Activated CD4-positive, alpha-beta T cell treated with anti-CD3 and anti-CD28 coated beads, Interleukin-2, amount 10 ng/mL, durations not matched to agents 24 days and 14 days (primary cell): ENCODE results near the gene FAM186B. TPM values are rescaled to one million over a fixed set of nuclear protein-coding genes. Genes with fewer than 3 reads are reported as not detected.

Source experiments
- DNase-seq: peaks from one replicate; pipeline ENCODE4 v3.0.0; 2022
- H3K27ac Mint-ChIP-seq: one replicate; pipeline ENCODE4 v1.8.0; 2022; ENCODE audit warnings: mild to moderate bottlenecking, mixed read lengths
- H3K27me3 Mint-ChIP-seq: one replicate; pipeline ENCODE4 v1.8.0; 2022; ENCODE audit warnings: mixed read lengths
- H3K36me3 Mint-ChIP-seq: one replicate; pipeline ENCODE4 v1.8.0; 2022; ENCODE audit warnings: low read depth, mild to moderate bottlenecking, mixed read lengths
- H3K4me1 Mint-ChIP-seq: one replicate; pipeline ENCODE4 v1.8.0; 2021; ENCODE audit warnings: mixed read lengths
- H3K4me3 Mint-ChIP-seq: one replicate; pipeline ENCODE4 v1.8.0; 2022; ENCODE audit warnings: mild to moderate bottlenecking, moderate library complexity, mixed read lengths
- H3K9me3 Mint-ChIP-seq: one replicate; pipeline ENCODE4 v1.8.0; 2021; ENCODE audit warnings: mixed read lengths
- intact Hi-C: fragments of 100-400 bp; cut with micrococcal nuclease; formaldehyde crosslinking; loops from one replicate; pipeline ENCODE4 v1.15.1; 2023
- total RNA-seq: library from RNA; stranded (reverse); gene quantifications from 2 replicates; pipeline ENCODE4 v1.2.3, GENCODE V29; 2022

The FAM186B gene
- total RNA-seq, 1 donor from 2014 or later = 0.16 TPM

DNA sequence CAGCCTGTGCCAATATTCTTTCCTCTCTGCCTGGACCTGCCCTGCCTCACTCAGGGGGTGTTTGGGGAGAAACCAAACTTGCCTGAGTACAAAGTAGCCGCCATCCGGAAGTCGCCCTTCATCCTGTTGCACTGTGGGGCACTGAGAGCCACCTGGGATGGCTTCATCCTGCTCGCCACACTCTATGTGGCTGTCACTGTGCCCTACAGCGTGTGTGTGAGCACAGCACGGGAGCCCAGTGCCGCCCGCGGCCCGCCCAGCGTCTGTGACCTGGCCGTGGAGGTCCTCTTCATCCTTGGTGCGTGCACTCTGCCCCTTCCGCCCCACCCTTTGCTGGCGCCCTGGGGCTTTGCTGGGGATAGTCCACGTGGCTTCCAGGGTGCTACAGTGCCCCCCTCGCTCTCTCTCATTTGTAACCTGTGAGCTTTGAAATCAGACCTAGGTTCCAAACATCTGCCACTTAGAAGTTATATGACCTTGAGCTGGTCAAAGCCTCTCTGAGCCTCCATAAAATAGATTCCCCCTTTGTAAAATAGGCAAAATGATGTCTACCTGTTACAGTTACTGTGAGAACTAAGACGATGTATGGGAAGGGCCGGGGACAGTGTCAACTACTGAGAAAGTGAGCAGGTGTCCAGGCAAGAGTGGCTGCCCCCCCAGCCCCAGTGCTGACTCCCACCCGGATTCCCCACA lies 62.1 kb downstream of the FAM186B start:
- Mint-ChIP-seq H3K27me3 (peaks cover 46% of the 10 kb centered on the region), H3K27ac (no peak overlapping the region), H3K36me3 (no peaks in the 10 kb centered on the region), H3K9me3 (no peaks in the 10 kb centered on the region), H3K4me1 (peaks cover 20% of the 10 kb centered on the region), H3K4me3 (no peak overlapping the region)
- intact Hi-C loops = no loop called here
- DNase-seq = no peak

DNA sequence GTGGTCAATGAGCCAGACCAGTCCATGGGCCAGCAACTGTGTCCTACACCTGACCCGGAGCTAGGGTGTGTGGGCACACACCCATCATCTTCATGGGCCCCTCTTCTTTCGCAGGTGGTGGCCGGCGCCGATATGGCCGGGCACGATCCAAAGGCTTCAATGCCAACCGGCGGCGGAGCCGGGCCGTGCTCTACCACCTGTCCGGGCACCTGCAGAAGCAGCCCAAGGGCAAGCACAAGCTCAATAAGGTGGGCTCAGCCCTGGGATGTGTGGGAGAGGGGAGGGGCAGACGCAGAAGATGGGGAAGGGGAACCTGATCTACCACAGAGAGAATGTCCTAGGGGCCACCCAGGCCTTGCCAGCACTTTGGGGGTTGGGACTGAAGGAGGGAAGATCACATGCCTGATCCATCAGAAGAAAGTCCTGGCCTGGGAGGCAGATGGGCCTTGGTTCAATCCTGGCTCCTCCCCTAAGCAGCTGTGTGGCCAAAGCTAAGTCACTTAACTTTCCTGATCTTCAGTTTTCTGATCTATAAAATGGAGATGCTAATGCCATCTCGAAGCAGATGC lies 62.8 kb downstream of the FAM186B start:
- Mint-ChIP-seq H3K36me3 (no peaks in the 10 kb centered on the region), H3K27me3 (peaks cover 47% of the 10 kb centered on the region), H3K9me3 (no peaks in the 10 kb centered on the region), H3K4me1 (peaks cover 21% of the 10 kb centered on the region), H3K27ac (no peak overlapping the region), H3K4me3 (no peak overlapping the region)
- DNase-seq = no peak
- intact Hi-C loops = no loop called here

DNA sequence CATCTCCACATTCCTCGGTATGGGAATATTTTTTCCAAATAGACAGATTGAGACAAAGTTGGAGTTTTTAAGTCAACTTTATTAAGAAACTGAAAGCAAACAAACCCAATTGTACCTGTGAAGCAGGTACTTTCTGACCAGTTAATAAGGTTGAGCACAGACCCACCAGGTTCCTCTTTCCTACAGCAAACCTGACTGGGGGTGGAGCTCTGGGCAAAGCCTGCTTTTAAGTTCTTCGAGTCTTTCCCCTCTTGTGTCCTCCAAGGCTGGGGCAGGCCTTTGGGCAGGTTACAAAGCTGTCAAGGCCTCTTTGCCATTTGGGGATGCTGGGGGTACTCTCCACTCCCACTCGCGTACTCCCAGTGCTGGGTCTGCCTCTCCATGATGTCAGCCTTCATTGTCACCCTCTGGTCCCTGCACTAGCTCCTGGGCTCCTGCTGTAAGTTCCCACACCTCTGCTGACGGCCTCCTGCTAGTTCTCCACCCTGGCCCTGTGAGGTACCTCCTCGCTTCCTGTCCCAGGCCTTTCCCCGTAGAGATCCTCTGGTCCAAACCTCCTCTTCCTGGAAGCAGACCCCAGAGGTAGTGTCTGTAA lies 63.4 kb downstream of the FAM186B start:
- intact Hi-C loops = no loop called here
- Mint-ChIP-seq H3K4me3 (no peak overlapping the region), H3K27me3 (peaks cover 47% of the 10 kb centered on the region), H3K27ac (no peak overlapping the region), H3K36me3 (no peaks in the 10 kb centered on the region), H3K9me3 (no peaks in the 10 kb centered on the region), H3K4me1 (peaks cover 23% of the 10 kb centered on the region)
- no peak for DNase-seq

DNA sequence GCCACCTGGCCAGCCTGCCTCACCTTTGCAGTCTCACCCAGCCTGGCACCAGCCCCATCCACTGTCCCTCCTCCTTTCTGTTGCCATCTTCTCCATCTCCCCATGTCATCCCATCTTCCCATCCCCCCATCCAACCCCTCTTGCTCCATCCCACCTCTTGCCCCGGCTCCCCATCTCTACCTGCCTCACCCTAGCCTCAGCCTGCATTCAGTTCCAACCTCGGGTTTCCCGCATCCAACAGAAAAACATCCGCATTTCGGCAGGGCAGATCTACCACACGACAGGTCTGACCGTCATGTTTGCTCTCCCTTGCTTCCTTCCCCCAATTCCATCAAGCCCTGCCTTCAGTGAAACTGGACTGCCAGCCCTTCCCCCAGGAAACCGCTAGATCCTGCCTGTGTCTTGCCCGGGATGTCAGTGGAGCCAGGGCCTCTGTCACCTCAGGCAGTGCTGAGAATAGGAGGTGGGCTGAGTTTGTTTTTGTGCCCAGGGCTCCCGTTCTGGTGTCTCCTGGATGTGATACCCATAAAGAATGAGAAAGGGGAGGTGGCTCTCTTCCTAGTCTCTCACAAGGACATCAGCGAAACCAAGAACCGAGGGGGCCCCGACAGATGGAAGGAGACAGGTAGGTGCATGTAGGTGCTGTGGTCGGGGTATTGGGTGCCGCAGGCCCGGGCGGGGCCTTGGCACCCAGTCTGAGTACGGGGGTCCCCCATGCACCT lies 64.1 kb downstream of the FAM186B start:
- intact Hi-C loops = no loop called here
- peaks cover 26% of the 10 kb centered on the region for H3K4me1 Mint-ChIP-seq
- no peak for DNase-seq
- no peak overlapping the region for H3K27ac Mint-ChIP-seq
- peaks cover 54% of the 10 kb centered on the region for H3K27me3 Mint-ChIP-seq
- peak overlapping the region; percentile 38 for H3K4me3 Mint-ChIP-seq
- no peaks in the 10 kb centered on the region for H3K36me3 Mint-ChIP-seq
- no peaks in the 10 kb centered on the region for H3K9me3 Mint-ChIP-seq

DNA sequence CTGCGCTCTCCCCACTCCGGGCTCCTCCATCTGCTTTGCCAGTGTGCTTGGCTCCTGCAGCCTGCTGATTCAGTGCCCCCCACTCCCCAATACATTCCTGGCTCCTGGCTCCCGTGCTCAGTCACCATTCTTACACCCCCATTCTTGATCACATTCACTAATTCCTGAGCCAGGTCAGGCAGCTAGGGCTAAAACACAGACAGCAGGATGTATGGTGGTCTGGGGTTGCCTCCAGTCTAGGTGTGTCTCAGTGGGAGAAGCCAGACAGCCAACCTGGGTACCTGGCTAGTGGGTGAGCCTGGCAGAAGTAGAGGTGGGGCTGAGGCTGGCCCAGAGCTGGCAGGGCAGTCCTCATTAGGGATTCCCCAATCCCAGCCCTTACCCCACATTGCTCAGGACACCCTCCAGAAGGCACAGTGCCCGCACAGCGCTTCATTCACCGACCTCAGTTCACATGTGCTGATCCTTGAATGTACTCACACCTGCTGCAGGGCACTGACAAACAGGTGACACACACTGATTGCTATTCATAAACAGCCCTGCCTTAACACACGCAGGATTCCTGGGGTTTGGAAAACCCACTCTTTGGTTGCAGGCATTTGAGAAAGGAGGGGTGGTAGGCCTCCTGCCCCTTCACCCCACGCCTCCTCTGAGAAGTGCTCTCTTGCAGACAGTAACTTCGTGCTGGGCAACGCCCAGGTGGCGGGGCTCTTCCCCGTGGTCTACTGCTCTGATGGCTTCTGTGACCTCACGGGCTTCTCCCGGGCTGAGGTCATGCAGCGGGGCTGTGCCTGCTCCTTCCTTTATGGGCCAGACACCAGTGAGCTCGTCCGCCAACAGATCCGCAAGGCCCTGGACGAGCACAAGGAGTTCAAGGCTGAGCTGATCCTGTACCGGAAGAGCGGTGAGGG lies 65.0 kb downstream of the FAM186B start:
- Mint-ChIP-seq H3K4me1 (peaks cover 26% of the 10 kb centered on the region), H3K27ac (no peak overlapping the region), H3K27me3 (peaks cover 57% of the 10 kb centered on the region), H3K9me3 (no peaks in the 10 kb centered on the region), H3K4me3 (peak overlapping the region; percentile 74), H3K36me3 (no peaks in the 10 kb centered on the region)
- intact Hi-C loops = no loop called here
- DNase-seq = no peak

DNA sequence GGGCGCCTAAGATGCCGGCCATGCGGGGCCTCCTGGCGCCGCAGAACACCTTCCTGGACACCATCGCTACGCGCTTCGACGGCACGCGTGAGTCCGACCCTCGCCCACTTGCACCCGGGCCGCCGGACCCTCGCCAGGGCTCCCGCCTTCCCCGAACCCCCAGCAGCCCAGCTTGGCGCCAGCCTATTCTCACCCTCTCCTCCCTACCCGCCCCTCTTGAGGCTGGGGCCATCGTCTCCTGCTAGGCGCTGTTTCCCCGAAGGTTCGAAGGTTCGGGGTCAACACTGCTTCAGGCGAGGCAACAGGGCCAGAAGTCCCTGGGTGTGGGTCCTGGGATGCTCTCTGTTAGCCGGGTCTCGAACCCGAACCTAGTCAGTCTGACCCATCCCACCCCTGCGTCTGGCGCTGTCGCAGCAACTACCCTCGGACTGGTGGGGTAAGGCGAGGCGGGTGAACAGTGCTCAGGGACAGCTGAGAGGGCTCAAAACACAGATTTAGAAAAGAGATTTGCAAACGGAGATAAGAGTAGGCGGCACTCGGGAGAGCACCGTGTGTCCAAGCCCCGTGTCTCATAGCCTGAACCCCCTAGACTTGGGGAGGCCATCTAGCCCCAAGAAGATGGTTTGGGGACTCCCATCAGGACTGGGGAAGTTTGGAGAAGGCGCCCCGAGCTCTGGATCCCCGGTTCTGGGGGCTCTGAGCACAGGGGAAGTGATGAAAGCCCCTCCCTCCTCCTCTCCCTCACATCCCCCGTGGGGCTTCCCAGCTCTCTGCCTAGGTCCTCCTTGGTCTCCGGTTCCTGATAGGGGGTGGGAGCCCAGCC lies 65.8 kb downstream of the FAM186B start:
- Mint-ChIP-seq H3K4me1 (peaks cover 21% of the 10 kb centered on the region), H3K27ac (no peak overlapping the region), H3K9me3 (no peaks in the 10 kb centered on the region), H3K27me3 (peaks cover 56% of the 10 kb centered on the region), H3K4me3 (peak overlapping the region; percentile 74), H3K36me3 (no peaks in the 10 kb centered on the region)
- intact Hi-C loops = no loop called here
- no peak for DNase-seq

DNA sequence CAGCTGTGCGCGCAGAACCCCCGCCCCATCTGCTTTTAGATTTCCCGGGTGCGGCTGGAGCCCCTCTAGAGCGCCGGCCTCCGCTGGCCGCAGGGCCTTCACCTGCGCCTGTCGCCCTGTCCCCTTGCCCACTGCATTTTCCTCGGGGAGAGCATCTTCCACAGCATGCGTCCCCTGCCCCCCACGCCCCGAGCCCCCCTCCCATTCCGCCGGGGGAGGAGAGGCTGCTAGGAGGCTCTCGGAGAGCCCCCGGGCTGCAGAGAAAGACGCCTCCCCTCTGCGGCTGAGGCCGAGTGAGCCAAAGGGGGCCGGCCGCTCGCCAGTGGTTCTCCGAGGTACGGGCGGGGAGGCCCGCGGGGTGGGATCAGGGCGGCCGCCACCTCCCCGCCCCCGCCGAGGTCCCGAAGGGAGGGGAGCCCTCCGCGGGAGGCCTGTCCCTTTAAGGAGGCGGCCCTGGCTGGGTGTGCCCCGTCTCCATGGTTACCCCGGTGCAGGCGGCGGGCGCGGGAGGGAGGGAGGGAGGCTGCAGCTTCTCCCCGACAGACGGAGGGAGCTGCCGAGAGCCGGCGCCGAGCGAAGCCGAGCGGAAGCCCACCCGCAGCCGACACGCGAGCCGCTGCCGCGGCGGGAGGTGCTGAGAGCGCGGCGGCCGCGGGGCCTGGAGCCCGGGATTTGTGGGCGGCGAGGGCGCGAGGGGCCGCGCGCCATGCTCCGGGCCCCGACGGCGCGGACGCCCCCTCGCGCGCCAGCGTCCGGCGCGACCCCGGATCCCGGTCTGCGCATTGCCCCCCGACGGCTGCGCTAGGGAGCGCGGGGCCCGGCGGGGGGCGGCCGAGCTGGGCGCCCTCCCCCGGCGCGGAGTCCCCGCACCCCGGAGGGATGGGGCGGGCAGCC lies 66.7 kb downstream of the FAM186B start, which contains the start of gene KCNH3:
TSS of gene KCNH3 (plus strand) at position 521 of the 894 bp plus-strand sequence. CDS start 387 bp downstream, outside the sequence.
- Mint-ChIP-seq H3K27me3 (peaks cover 55% of the 10 kb centered on the region), H3K9me3 (no peaks in the 10 kb centered on the region), H3K4me1 (peaks cover 21% of the 10 kb centered on the region), H3K4me3 (peak within 1 kb of the TSS; percentile 81), H3K36me3 (no peaks in the 10 kb centered on the region), H3K27ac (no peak within 1 kb of the TSS)
- intact Hi-C loops = no loop called here
- peak; percentile 96 for DNase-seq

DNA sequence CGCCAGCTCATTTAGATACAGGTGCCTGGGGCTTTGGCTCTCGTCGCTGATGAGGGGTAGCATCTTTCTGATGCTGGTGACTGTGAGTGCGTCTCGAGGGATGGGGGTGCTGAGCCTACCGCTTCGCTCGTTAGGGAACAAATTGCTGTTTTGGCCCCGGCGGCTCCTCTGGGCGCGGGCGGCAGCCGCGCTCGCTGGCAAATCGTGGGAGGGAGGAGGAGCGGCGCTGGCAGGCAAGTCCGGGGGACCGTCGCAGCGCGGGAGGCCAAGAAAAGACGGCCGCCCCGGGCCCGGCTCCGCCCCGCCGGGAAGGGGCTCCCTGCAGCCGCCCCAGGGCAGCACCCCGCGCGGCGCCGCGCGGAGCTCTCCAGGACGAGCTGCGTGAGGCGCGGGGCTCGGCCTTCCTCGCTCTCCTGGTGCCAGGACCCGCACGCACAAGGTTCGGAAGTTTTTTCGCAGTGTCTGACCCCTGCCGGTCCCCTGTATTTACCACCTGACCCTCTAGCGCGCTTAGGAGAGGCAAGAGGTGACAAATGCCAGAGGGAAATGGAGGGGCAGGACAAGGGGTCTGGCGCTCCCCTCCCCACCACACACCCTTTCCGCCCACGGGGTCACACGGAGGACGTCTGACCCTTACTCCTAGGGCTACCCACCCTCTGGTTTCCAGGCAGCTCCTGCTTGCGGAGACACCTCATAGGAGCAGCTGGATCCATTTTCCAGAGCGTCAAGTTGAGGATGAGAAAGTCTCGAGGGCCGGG lies 67.5 kb downstream of the FAM186B start:
- H3K4me3 Mint-ChIP-seq = peak overlapping the region; percentile 81
- H3K9me3 Mint-ChIP-seq = no peaks in the 10 kb centered on the region
- DNase-seq = peak; percentile 80
- H3K27ac Mint-ChIP-seq = no peak overlapping the region
- H3K36me3 Mint-ChIP-seq = no peaks in the 10 kb centered on the region
- H3K4me1 Mint-ChIP-seq = peaks cover 19% of the 10 kb centered on the region
- intact Hi-C loops = no loop called here
- peaks cover 50% of the 10 kb centered on the region for H3K27me3 Mint-ChIP-seq

Other genes starting within 250 kb of the FAM186B start
- 14.5 and 16.2 TPM in 2 replicates for gene SPATS2, start 238.2 kb downstream of the FAM186B start, total RNA-seq
- gene KCNH3, start 66.6 kb downstream of the FAM186B start, total RNA-seq = 1.5 and 2.1 TPM in 2 replicates
- 71.4 and 79.6 TPM in 2 replicates for gene MCRS1, start 37.5 kb downstream of the FAM186B start, total RNA-seq
- 12.3 and 12.7 TPM in 2 replicates for gene PRPF40B, start 17.9 kb upstream of the FAM186B start, total RNA-seq
- gene FMNL3, start 101.8 kb upstream of the FAM186B start, total RNA-seq = 39.1 and 39.8 TPM in 2 replicates
- gene TMBIM6, start 135.9 kb upstream of the FAM186B start, total RNA-seq = 370 and 372 TPM in 2 replicates
- gene NCKAP5L, start 222.8 kb upstream of the FAM186B start, total RNA-seq = 4.8 and 5.0 TPM in 2 replicates
- 2.9 and 3.5 TPM in 2 replicates for gene BCDIN3D, start 237.5 kb upstream of the FAM186B start, total RNA-seq